Measurements from ENCODE around the gene ELP4. TPM values are rescaled to one million over a fixed set of nuclear protein-coding genes. Genes with fewer than 3 reads are reported as not detected.

Gene ELP4
- total RNA-seq, 1 experiment from 2014 or later = 15.2 TPM

GRCh38 chr11:31806928-31807798 is 297.6 kb downstream of the ELP4 start:
- Mint-ChIP-seq H3K9me3 (peaks cover 3% of the 10 kb centered on the region in 2 experiments; a peak in 4 of 5 replicates), H3K27me3 (ENCODE audit: low read depth) (peaks cover 99% of the 10 kb centered on the region), H3K4me1 (peaks cover 44 to 71% of the 10 kb centered on the region in 2 experiments), H3K4me3 (peak overlapping the region in 1 of 2 experiments; percentile 72; a peak in 2 of 5 replicates), H3K27ac (no peak overlapping the region), H3K36me3 (ENCODE audit: insufficient read depth in 1 of 3, low read depth in 3 of 3) (no peaks in the 10 kb centered on the region; a peak in 1 of 7 replicates)
- H4K20me1 ChIP-seq (ENCODE audit: control insufficient read depth, insufficient read depth, insufficient read length) = peaks cover 2% of the 10 kb centered on the region
- H3K18ac ChIP-seq (ENCODE audit: insufficient read length, low read depth, low read length) = no peak overlapping the region
- no peak for TF ChIP-seq CTCF (conservative IDR thresholded peaks at IDR 0.05)
- H4K5ac ChIP-seq (ENCODE audit: insufficient read length, low read depth, low read length) = no peak overlapping the region
- no peak overlapping the region for H3K14ac ChIP-seq (ENCODE audit: insufficient read depth, low read length)
- no peaks in the 10 kb centered on the region for H3K79me1 ChIP-seq (ENCODE audit: insufficient read depth, low read depth, low read length, poor library complexity, severe bottlenecking)
- no peak overlapping the region for H3K9ac ChIP-seq (ENCODE audit: extremely low read depth, insufficient read length, low read length)
- no peak overlapping the region for H3K23ac ChIP-seq (ENCODE audit: insufficient read length, low read depth, low read length)
- H2BK12ac ChIP-seq (ENCODE audit: insufficient read length, low read depth, low read length) = no peak overlapping the region
- peaks cover 32% of the 10 kb centered on the region for H3K23me2 ChIP-seq (ENCODE audit: insufficient read length, low read depth, low read length, poor library complexity, severe bottlenecking)
- peaks cover 88% of the 10 kb centered on the region for H3K27me3 ChIP-seq (ENCODE audit: insufficient read depth, low read length)
- H3K4ac ChIP-seq (ENCODE audit: low read depth, low read length) = no peak overlapping the region
- H4K8ac ChIP-seq (replicated peaks; ENCODE audit: insufficient read length, low read depth, low read length) = no peak overlapping the region
- no peak overlapping the region for H2BK20ac ChIP-seq (ENCODE audit: low read depth, low read length, poor library complexity, severe bottlenecking)
- no peak overlapping the region for H2BK5ac ChIP-seq (ENCODE audit: insufficient read length, low read length)
- peak overlapping the region; percentile 22 for H3K4me2 ChIP-seq (ENCODE audit: insufficient read depth, insufficient read length, low read length)
- H3K27ac ChIP-seq (ENCODE audit: insufficient read length, low read depth, low read length) = no peak overlapping the region
- WGBS (ENCODE audit: extremely low coverage, insufficient read length, low lambda C conversion rate) = no CpG with 5 or more reads among the region's 13 CpGs
- no peaks in the 10 kb centered on the region for H3K9me3 ChIP-seq (ENCODE audit: control insufficient read depth, low read depth, low read length)
- H3K79me2 ChIP-seq (ENCODE audit: insufficient read depth, low read length) = no peaks in the 10 kb centered on the region
- H3T11ph ChIP-seq (ENCODE audit: low read length) = no peak overlapping the region
- no peak for DNase-seq
- no peaks in the 10 kb centered on the region for H3K4me1 ChIP-seq (ENCODE audit: insufficient read depth, low read length)
- no peak overlapping the region for H2BK15ac ChIP-seq (ENCODE audit: low read depth, low read length)
- no peak overlapping the region for H4K91ac ChIP-seq (ENCODE audit: insufficient read length, low read depth, low read length)
- H3K56ac ChIP-seq (ENCODE audit: insufficient read length, low read depth, low read length) = no peak overlapping the region
- H2AFZ ChIP-seq (ENCODE audit: low read length) = no peak overlapping the region
- no peak overlapping the region for H2BK120ac ChIP-seq (ENCODE audit: low read depth, low read length, poor library complexity, severe bottlenecking)
- H2AK5ac ChIP-seq (ENCODE audit: insufficient read length, low read length) = no peak overlapping the region

Data from H9 (cell line).